K562 (cell line): ENCODE measurements around the gene PSMB7. TPM values are rescaled to one million over a fixed set of nuclear protein-coding genes. Genes with fewer than 3 reads are reported as not detected.

ENCODE experiments used
- AFF1 ChIP-seq, 2 experiments: fragments of 450-650 bp; IDR thresholded peaks; 2 replicates each; pipeline ENCODE4 v1.6.1; 2018; ENCODE audit warnings: mild to moderate bottlenecking in 2 of 2, low read depth in 1 of 2; ENCODE audit not compliant: partially characterized antibody in 2 of 2
- ATF7 ChIP-seq: fragments of 450-650 bp; IDR thresholded peaks from 2 replicates; pipeline ENCODE4 v1.7.1; 2014; ENCODE audit warnings: mild to moderate bottlenecking, moderate library complexity
- C11orf30 ChIP-seq: fragments of 450-650 bp; IDR thresholded peaks from 2 replicates; pipeline ENCODE4 v1.6.1; 2016; ENCODE audit warnings: low read depth, mild to moderate bottlenecking
- CC2D1A ChIP-seq: fragments of 450-650 bp; IDR thresholded peaks from 2 replicates; pipeline ENCODE4 v1.6.1; 2017; ENCODE audit warnings: mild to moderate bottlenecking
- CHCHD3 ChIP-seq: fragments of 250-450 bp; sonication (Bioruptor Pico); IDR thresholded peaks from 2 replicates; pipeline ENCODE4 v2.1.2; 2022; ENCODE audit warnings: mild to moderate bottlenecking
- E2F4 ChIP-seq: sonication (generic); formaldehyde crosslinking; IDR thresholded peaks from 2 replicates; pipeline ENCODE4 v1.8.0; 2022; ENCODE audit warnings: mild to moderate bottlenecking, low read depth, missing genetic modification reagents
- ETV6 ChIP-seq, 3 experiments: fragments of 150-350 bp in 1 of 3; sonication (generic) in 1 of 3; formaldehyde crosslinking in 1 of 3; IDR thresholded peaks; 2 replicates each; pipeline versions ENCODE4 v1.6.1 to v1.8.0; 2014 to 2022; ENCODE audit warnings: borderline replicate concordance in 2 of 3, low read depth in 2 of 3, antibody characterized with exemption in 1 of 3, low read length in 1 of 3, mild to moderate bottlenecking in 1 of 3, missing genetic modification reagents in 1 of 3
- JUN ChIP-seq, 2 experiments: sonication (generic) in 1 of 2; formaldehyde crosslinking in 1 of 2; IDR thresholded peaks; 2 replicates each; pipeline versions ENCODE4 v1.6.1 to v1.8.0; 2012 to 2022; ENCODE audit warnings: borderline replicate concordance in 2 of 2, mild to moderate bottlenecking in 2 of 2, improper control_type of control experiment in 1 of 2, low read depth in 1 of 2, low read length in 1 of 2, missing genetic modification reagents in 1 of 2
- MCM5 ChIP-seq: fragments of 450-650 bp; IDR thresholded peaks from 2 replicates; pipeline ENCODE4 v1.6.1; 2016; ENCODE audit warnings: low read depth
- SRF ChIP-seq, 2 experiments: fragments of 250-450, 450-650 bp in 1 of 2; sonication (Bioruptor Pico) in 1 of 2; sonication (generic) in 1 of 2; formaldehyde crosslinking; IDR thresholded peaks; 2 replicates each; pipeline versions ENCODE4 v1.5.0 to v1.5.1; 2020 to 2022; ENCODE audit warnings: mild to moderate bottlenecking in 1 of 2, missing genetic modification reagents in 1 of 2
- STAT6 ChIP-seq: sonication (generic); formaldehyde crosslinking; IDR thresholded peaks from 2 replicates; pipeline ENCODE4 v1.8.1; 2023; ENCODE audit warnings: mild to moderate bottlenecking, missing genetic modification reagents
- TAF7 ChIP-seq: fragments of 450-650 bp; IDR thresholded peaks from 2 replicates; pipeline ENCODE4 v1.6.1; 2016; ENCODE audit warnings: missing genetic modification characterization, missing compliant biosample characterization
- ZBTB7A ChIP-seq: IDR thresholded peaks from 2 replicates; pipeline ENCODE4 v1.6.1; 2011; ENCODE audit warnings: low read depth, mild to moderate bottlenecking, low read length, moderate library complexity, borderline replicate concordance; ENCODE audit not compliant: control insufficient read depth
- ZNF384 ChIP-seq: IDR thresholded peaks from 2 replicates; pipeline ENCODE4 v1.6.1; 2012; ENCODE audit warnings: low read depth, low read length, improper control_type of control experiment
- polyA plus RNA-seq, 8 experiments: library from polyadenylated mRNA; depleted of rRNA in 4 of 8; stranded (reverse) in 5 of 8; unstranded in 3 of 8; fragments of >200 nt; fragmentation: Nextera tagmentation in 2 of 8; fragmentation: Illumina TruSeq in 1 of 8; extraction: Ambion mirVana in 2 of 8; extraction: Trizol in 1 of 8; gene quantifications; 2 replicates each; pipeline versions ENCODE4 v1.2.1 to v1.2.3, GENCODE V29; 2011 to 2014; ENCODE audit warnings: inconsistent platforms in 1 of 8, missing spikeins in 1 of 8
- total RNA-seq, 7 experiments: library from RNA; depleted of rRNA in 6 of 7; stranded (reverse); fragments of >200 nt in 6 of 7; fragmentation: Illumina TruSeq in 2 of 7; extraction: Trizol in 2 of 7; gene quantifications; 2 replicates each; pipeline versions ENCODE4 v1.2.1 to v1.2.3, GENCODE V29; 2011 to 2021; ENCODE audit warnings: low replicate concordance in 1 of 7

The PSMB7 gene
- total and polyA plus RNA-seq, 9 of the 15 experiments (the other 6 are each of a cell fraction or from before 2014, with no cell fraction given): 321 to 978 (median 407) TPM

- TF ChIP-seq STAT6 (CRISPR knock-in tag): no peak
- TF ChIP-seq JUN (IDR thresholded peaks at IDR 0.05; ENCODE audit: borderline replicate concordance, low read depth, low read length): no peak
- TF ChIP-seq JUN (CRISPR knock-in tag; IDR thresholded peaks at IDR 0.05; ENCODE audit: borderline replicate concordance): no peak
- no peak for TF ChIP-seq SRF (CRISPR knock-in tag; IDR thresholded peaks at IDR 0.05)
- TF ChIP-seq ATF7: no peak
- no peak for TF ChIP-seq E2F4 (CRISPR knock-in tag)
- TF ChIP-seq TAF7: no peak
- TF ChIP-seq AFF1 (IDR thresholded peaks at IDR 0.05; ENCODE audit: low read depth in 1 of 2, partially characterized antibody in 2 of 2): no peak
- no peak for TF ChIP-seq ZNF384
- TF ChIP-seq ETV6 (IDR thresholded peaks at IDR 0.05; ENCODE audit: borderline replicate concordance in 1 of 2, low read depth in 2 of 2, low read length in 1 of 2): no peak
- TF ChIP-seq ETV6 (CRISPR knock-in tag; IDR thresholded peaks at IDR 0.05; ENCODE audit: borderline replicate concordance): no peak
- no peak for TF ChIP-seq C11orf30
- no peak for TF ChIP-seq ZBTB7A
- no peak for TF ChIP-seq CHCHD3
- TF ChIP-seq CC2D1A: no peak
- TF ChIP-seq MCM5: no peak
These were observed 72.3 kb downstream of the PSMB7 start (continued) for GRCh38 chr9:124342776-124343485.
